Lung (tissue), 12 donors: Measurements from ENCODE around the gene TMA7B. TPM values are rescaled to one million over a fixed set of nuclear protein-coding genes. Genes with fewer than 3 reads are reported as not detected.

Source experiments
- ATAC-seq: fragments of 200-7000 bp; cut with Tn5 transposase; one replicate; pipeline ENCODE4 v1.9.1; 2020; ENCODE audit warnings: moderate number of reproducible peaks; ENCODE audit not compliant: insufficient read depth, low FRiP score
- DNase-seq, 3 donors: peaks; one replicate each; pipeline ENCODE4 v3.0.0-alpha.2; 2013 to 2017
- H3K27ac ChIP-seq, 2 donors: one replicate each; pipeline ENCODE4 v1.5.1; 2013; ENCODE audit warnings: mild to moderate bottlenecking in 2 of 2, moderate library complexity in 2 of 2, control low read depth in 1 of 2, inconsistent platforms in 1 of 2, low read depth in 1 of 2, low read length in 1 of 2
- H3K27me3 ChIP-seq, 3 donors: one replicate each; pipeline ENCODE4 v1.5.1; 2013; ENCODE audit warnings: low read length in 2 of 3; ENCODE audit not compliant: control insufficient read depth in 3 of 3, insufficient read depth in 3 of 3
- H3K36me3 ChIP-seq, 4 donors: one replicate each; pipeline ENCODE4 v1.5.1; 2013; ENCODE audit warnings: low read length in 4 of 4, mild to moderate bottlenecking in 1 of 4, moderate library complexity in 1 of 4; ENCODE audit not compliant: control insufficient read depth in 4 of 4, insufficient read depth in 4 of 4
- H3K4me1 ChIP-seq, 5 donors: one replicate each; pipeline ENCODE4 v1.5.1; 2013; ENCODE audit warnings: low read length in 5 of 5, mild to moderate bottlenecking in 2 of 5, moderate library complexity in 1 of 5; ENCODE audit not compliant: control insufficient read depth in 5 of 5, insufficient read depth in 5 of 5
- H3K4me3 ChIP-seq: one replicate; pipeline ENCODE4 v1.5.1; 2013; ENCODE audit warnings: mild to moderate bottlenecking, control low read depth, moderate library complexity
- H3K9ac ChIP-seq, 2 donors: one replicate each; pipeline ENCODE4 v1.5.1; 2013; ENCODE audit warnings: low read length in 2 of 2, control low read depth in 1 of 2; ENCODE audit not compliant: insufficient read depth in 1 of 2
- H3K9me3 ChIP-seq, 4 donors: one replicate each; pipeline ENCODE4 v1.5.1; 2013; ENCODE audit warnings: low read length in 3 of 4, mild to moderate bottlenecking in 1 of 4, moderate library complexity in 1 of 4; ENCODE audit not compliant: control insufficient read depth in 4 of 4, insufficient read depth in 3 of 4
- WGBS, 2 donors: extraction: QIAGEN DNeasy Blood & Tissue Kit; methylation state at CpG; one replicate each; pipeline ENCODE4 v1.1.7; 2013; 5-methylcytosine and 5-hydroxymethylcytosine counted together
- polyA plus RNA-seq, 2 donors: library from polyadenylated mRNA; stranded (reverse); fragments of 200-250 nt; gene quantifications; one replicate each; pipeline ENCODE4 v1.2.1, GENCODE V29; 2013
- total RNA-seq, 2 donors: library from RNA; depleted of rRNA in 1 of 2; stranded (reverse); fragments of >200 nt in 1 of 2; gene quantifications; one replicate each; pipeline ENCODE4 v1.2.1, GENCODE V29; 2014 to 2021
- TF ChIP-seq, protein P1 (sequence below): IDR thresholded peaks from 2 replicates; pipeline ENCODE4 v1.5.1; 2012; ENCODE audit warnings: mild to moderate bottlenecking; ENCODE audit errors: control extremely low read depth, extremely low read depth
- donor health status: control.
- donor health status: control.
- donor health status: Bipolar disorder and iron deficiency.
- donor health status: healthy.
- donor health status: DM: yes; HTN: yes; CAD: no.

TMA7B gene
- total and polyA plus RNA-seq, 4 donors, result 0.31 to 0.57 (median 0.38) TPM

DNA sequence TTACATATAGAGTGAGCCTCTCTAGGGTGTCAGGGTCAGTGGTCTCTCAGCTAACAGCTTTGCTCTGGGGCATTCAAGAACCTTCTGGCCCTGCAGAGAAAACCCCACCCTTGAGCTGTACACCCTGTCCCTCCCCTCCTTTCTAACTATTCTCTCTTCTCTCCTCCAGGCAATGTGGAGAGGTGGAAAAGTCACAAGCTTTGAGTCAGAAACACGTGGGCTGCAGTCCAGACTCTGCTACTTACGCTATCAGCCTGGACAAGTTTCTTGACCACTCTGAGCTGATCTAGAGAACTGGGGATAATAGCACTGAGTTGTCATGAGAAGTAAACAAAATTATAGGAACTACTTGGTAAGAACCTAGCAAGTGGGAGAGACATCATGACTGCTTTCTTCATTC lies 23.8 kb downstream of the TMA7B start:
- Histone ChIP-seq H3K27me3 (peaks cover 0 to 38% (median 2%) of the 10 kb centered on the region in 3 donors), H3K9me3 (peaks cover 0 to 4% (median 0%) of the 10 kb centered on the region in 4 donors), H3K4me3 (no peak overlapping the region), H3K27ac (no peak overlapping the region), H3K9ac (no peak overlapping the region), H3K4me1 (no peaks in the 10 kb centered on the region), H3K36me3 (no peaks in the 10 kb centered on the region)
- TF ChIP-seq, protein P1, sequence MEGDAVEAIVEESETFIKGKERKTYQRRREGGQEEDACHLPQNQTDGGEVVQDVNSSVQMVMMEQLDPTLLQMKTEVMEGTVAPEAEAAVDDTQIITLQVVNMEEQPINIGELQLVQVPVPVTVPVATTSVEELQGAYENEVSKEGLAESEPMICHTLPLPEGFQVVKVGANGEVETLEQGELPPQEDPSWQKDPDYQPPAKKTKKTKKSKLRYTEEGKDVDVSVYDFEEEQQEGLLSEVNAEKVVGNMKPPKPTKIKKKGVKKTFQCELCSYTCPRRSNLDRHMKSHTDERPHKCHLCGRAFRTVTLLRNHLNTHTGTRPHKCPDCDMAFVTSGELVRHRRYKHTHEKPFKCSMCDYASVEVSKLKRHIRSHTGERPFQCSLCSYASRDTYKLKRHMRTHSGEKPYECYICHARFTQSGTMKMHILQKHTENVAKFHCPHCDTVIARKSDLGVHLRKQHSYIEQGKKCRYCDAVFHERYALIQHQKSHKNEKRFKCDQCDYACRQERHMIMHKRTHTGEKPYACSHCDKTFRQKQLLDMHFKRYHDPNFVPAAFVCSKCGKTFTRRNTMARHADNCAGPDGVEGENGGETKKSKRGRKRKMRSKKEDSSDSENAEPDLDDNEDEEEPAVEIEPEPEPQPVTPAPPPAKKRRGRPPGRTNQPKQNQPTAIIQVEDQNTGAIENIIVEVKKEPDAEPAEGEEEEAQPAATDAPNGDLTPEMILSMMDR, result no peak
- no peak for ATAC-seq
- WGBS, 2 donors, result 76% methylated on average over 2 of the region's 2 CpGs
- no peak for DNase-seq

DNA sequence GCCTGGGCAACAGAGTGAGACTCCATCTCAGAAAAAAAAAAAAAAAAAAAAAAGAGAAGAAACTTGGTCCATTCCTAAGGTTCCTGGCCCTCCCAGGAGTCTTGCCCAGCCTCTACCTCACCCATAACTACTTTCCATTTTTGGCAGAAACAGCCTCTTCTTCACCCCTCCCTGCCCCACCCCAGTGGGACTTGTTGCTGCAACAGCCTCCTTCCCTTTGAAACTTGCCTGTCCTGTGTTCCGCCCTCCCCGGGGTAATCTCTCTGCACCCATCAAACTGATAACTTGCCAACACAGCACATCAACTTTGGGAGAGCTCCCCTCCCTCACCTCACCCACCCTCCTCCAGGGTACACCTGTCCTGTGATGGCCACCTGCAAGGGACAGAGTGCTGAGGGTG lies 24.5 kb downstream of the TMA7B start:
- DNase-seq (no peak), ATAC-seq (no peak)
- peaks cover 0 to 4% (median 0%) of the 10 kb centered on the region in 4 donors for H3K9me3 ChIP-seq
- no peak overlapping the region for H3K4me3 ChIP-seq
- no peaks in the 10 kb centered on the region for H3K4me1 ChIP-seq
- 84 to 94% methylated on average over 2 of the region's 2 CpGs for WGBS, 2 donors
- H3K9ac ChIP-seq, result no peak overlapping the region
- TF ChIP-seq, protein P1, result no peak
- peaks cover 0 to 40% (median 7%) of the 10 kb centered on the region in 3 donors for H3K27me3 ChIP-seq
- no peaks in the 10 kb centered on the region for H3K36me3 ChIP-seq
- H3K27ac ChIP-seq, result no peak overlapping the region

DNA sequence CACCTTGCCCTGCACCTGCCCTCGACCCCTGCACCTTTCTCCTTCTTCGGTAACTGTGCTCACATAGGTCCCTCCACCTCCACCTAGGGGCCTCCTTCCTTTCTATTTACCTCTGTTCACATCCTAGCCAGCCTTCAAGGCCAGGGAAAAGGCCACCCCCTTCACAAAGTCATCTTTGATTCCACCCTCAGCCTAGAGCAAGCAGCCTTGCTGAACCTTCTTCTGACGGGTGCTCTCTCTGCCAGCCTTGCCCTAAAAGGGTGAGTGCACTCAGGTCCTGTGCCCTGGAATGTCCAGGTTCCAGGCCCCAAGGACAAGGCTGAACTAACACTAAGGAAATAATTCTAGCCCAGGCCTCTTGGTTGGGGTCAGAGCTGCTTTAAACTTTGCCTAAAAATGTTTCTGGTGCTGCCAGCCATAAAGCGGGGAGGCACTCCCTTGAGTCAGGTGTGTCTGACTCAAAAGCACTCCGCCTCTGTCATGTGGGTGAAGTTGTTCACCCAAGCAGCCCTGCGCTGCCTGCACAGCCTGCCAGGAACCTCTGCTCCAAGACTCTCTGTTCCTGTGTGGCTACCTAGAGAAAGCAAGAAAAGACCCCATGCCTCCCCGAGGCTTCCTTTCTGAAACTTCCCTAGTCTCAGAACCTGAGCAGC lies 25.3 kb downstream of the TMA7B start:
- H3K4me3 ChIP-seq, result no peak overlapping the region
- peaks cover 0 to 35% (median 7%) of the 10 kb centered on the region in 3 donors for H3K27me3 ChIP-seq
- TF ChIP-seq, protein P1, result no peak
- H3K9ac ChIP-seq, result no peak overlapping the region
- ATAC-seq (no peak), DNase-seq (no peak)
- H3K4me1 ChIP-seq, result no peaks in the 10 kb centered on the region
- H3K27ac ChIP-seq, result no peak overlapping the region
- H3K9me3 ChIP-seq, result peaks cover 0 to 2% (median 0%) of the 10 kb centered on the region in 4 donors
- WGBS, 2 donors, result 82 to 89% methylated on average over 7 of the region's 7 CpGs
- no peaks in the 10 kb centered on the region for H3K36me3 ChIP-seq
